HG03108 (cell line): ENCODE measurements around the gene ZBTB38.

ENCODE experiments used
- ATAC-seq: cut with Tn5 transposase; IDR thresholded peaks from one replicate; pipeline ENCODE4 v1.9.1; 2021; ENCODE audit warnings: moderate library complexity; ENCODE audit not compliant: unreplicated experiment

ZBTB38 gene

GRCh38 chr3:141338881-141339280, 29.4 kb upstream of the ZBTB38 start:
- ATAC-seq, result no peak

GRCh38 chr3:141341536-141341935, 26.8 kb upstream of the ZBTB38 start:
- ATAC-seq, result no peak

GRCh38 chr3:141342386-141342785, 25.9 kb upstream of the ZBTB38 start:
- ATAC-seq, result no peak

- no peak for ATAC-seq
Measured at GRCh38 chr3:141343077-141343476, 25.2 kb upstream of the ZBTB38 start.

GRCh38 chr3:141343865-141344271, 24.4 kb upstream of the ZBTB38 start:
- ATAC-seq, result no peak

- no peak for ATAC-seq
Measured at GRCh38 chr3:141345528-141345927, 22.8 kb upstream of the ZBTB38 start.

- ATAC-seq, result no peak
Measured at GRCh38 chr3:141346007-141346406, 22.3 kb upstream of the ZBTB38 start.

GRCh38 chr3:141346418-141346817, 21.9 kb upstream of the ZBTB38 start:
- ATAC-seq, result no peak

GRCh38 chr3:141346839-141347238, 21.5 kb upstream of the ZBTB38 start:
- no peak for ATAC-seq

GRCh38 chr3:141348837-141349236, 19.5 kb upstream of the ZBTB38 start:
- ATAC-seq, result no peak

GRCh38 chr3:141349711-141350110, 18.6 kb upstream of the ZBTB38 start:
- ATAC-seq, result no peak

GRCh38 chr3:141350666-141351065, 17.6 kb upstream of the ZBTB38 start:
- ATAC-seq, result no peak

- no peak for ATAC-seq
Measured at GRCh38 chr3:141352262-141352984, 15.9 kb upstream of the ZBTB38 start.

GRCh38 chr3:141353652-141354495, 14.4 kb upstream of the ZBTB38 start:
- no peak for ATAC-seq

GRCh38 chr3:141354517-141354916, 13.8 kb upstream of the ZBTB38 start:
- ATAC-seq, result no peak

GRCh38 chr3:141355242-141355641, 13.1 kb upstream of the ZBTB38 start:
- no peak for ATAC-seq

- no peak for ATAC-seq
Measured at GRCh38 chr3:141356046-141356445, 12.3 kb upstream of the ZBTB38 start.

GRCh38 chr3:141360888-141361598, 7.3 kb upstream of the ZBTB38 start:
- no peak for ATAC-seq

GRCh38 chr3:141362736-141363135, 5.6 kb upstream of the ZBTB38 start:
- no peak for ATAC-seq

- no peak for ATAC-seq
Measured at GRCh38 chr3:141365201-141365600, 3.1 kb upstream of the ZBTB38 start.

- ATAC-seq, result no peak
Measured at GRCh38 chr3:141366285-141367037, 1.8 kb upstream of the ZBTB38 start.
